PC-3 (cell line): ENCODE data around the gene ROCK1.

Experiments
- EZH2 ChIP-seq: fragments of 300-600 bp; sonication (generic); IDR thresholded peaks from one replicate; pipeline ENCODE4 v1.6.1; 2017; ENCODE audit warnings: antibody characterized with exemption, mild to moderate bottlenecking, low read length; ENCODE audit not compliant: unreplicated experiment
- EZH2phosphoT487 ChIP-seq: fragments of 300-600 bp; sonication (generic); IDR thresholded peaks from 2 replicates; pipeline ENCODE4 v1.6.1; 2018; ENCODE audit warnings: mild to moderate bottlenecking, antibody characterized with exemption, low read length, borderline replicate concordance
- TF ChIP-seq, protein P1 (sequence below): fragments of 300-600 bp; sonication (generic); conservative IDR thresholded peaks from 2 replicates; pipeline ENCODE4 v1.5.1; 2017; ENCODE audit warnings: antibody characterized with exemption, low read depth, mild to moderate bottlenecking, low read length

DNA sequence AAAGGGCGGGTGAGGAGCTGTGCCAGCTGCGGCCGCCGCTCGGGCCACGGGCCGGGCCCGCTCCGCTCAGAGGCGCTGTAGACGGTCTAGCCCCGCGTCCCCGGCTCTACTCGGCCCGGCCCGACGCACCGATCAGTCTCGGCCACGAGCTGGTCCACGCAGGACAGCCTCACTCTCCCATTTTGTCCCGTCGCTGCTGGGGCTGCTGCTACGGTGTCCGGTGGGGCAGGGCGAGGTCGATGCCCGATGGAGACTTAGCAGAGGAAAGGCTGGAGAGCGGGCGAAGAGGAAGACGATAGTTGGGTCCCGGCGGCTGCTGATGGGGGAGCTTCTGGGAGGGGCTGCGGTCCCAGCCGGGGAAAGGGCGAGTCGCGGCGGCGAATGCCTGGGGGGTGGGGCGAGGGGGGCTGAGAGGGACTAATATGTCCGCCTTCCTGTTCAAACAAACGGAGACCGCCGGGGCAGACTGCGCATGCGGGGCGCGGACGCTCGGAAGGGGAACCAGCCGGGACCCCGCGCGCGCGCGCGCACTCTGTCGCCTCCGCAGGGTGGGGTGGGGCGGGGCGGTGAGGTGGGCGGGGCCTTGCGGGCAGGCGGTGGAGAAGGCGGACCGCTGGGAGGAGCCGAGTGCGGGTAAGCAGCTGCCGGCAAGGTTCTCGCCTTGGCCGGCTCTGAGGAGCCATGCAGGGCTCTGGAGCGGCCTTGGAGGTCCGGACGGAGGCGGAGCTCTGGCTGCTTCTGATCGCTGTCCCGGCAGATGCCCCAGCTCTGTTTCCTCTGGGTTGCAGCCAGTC lies at the start of gene ROCK1:
- TF ChIP-seq, protein P1, sequence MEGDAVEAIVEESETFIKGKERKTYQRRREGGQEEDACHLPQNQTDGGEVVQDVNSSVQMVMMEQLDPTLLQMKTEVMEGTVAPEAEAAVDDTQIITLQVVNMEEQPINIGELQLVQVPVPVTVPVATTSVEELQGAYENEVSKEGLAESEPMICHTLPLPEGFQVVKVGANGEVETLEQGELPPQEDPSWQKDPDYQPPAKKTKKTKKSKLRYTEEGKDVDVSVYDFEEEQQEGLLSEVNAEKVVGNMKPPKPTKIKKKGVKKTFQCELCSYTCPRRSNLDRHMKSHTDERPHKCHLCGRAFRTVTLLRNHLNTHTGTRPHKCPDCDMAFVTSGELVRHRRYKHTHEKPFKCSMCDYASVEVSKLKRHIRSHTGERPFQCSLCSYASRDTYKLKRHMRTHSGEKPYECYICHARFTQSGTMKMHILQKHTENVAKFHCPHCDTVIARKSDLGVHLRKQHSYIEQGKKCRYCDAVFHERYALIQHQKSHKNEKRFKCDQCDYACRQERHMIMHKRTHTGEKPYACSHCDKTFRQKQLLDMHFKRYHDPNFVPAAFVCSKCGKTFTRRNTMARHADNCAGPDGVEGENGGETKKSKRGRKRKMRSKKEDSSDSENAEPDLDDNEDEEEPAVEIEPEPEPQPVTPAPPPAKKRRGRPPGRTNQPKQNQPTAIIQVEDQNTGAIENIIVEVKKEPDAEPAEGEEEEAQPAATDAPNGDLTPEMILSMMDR, result no peak
- TF ChIP-seq EZH2 (no peak), EZH2phosphoT487 (no peak)
